Stimulated activated CD8-positive, alpha-beta memory T cell treated with anti-CD3 and anti-CD28 coated beads, Interleukin-7, amount 100 ng/mL, for 1 hour (primary cell): Measurements from ENCODE around the gene INO80.
"Not testable (repeated sequence)": the region's sequence is repeated elsewhere in the genome, so short reads cannot be mapped to it uniquely, and the experiment has no call there.

ENCODE experiments used
- DNase-seq, 2 donors: peaks; one replicate each; pipeline ENCODE4 v3.0.0-alpha.2; 2020; ENCODE audit warnings: low read depth in 2 of 2

The INO80 gene

GRCh38 chr15:41115652-41116115 is 396 bp downstream of the INO80 start:
- peak in 1 of 2 donors; percentile 32 for DNase-seq

- peak in 1 of 2 donors; percentile 32 for DNase-seq
Measured at GRCh38 chr15:41115161-41115651, 874 bp downstream of the INO80 start.

- no peak for DNase-seq
Measured at GRCh38 chr15:41106947-41107346, 9.1 kb downstream of the INO80 start.

GRCh38 chr15:41105348-41106334 is 10.4 kb downstream of the INO80 start:
- no peak for DNase-seq

GRCh38 chr15:41104234-41104633 is 11.8 kb downstream of the INO80 start:
- DNase-seq: no peak

GRCh38 chr15:41102854-41103253 is 13.2 kb downstream of the INO80 start:
- no peak for DNase-seq

- DNase-seq: no peak
Measured at GRCh38 chr15:41096178-41096577, 19.9 kb downstream of the INO80 start.

GRCh38 chr15:41085029-41085428 is 31.1 kb downstream of the INO80 start:
- no peak for DNase-seq

GRCh38 chr15:41080144-41080543 is 35.9 kb downstream of the INO80 start:
- DNase-seq: no peak

- no peak for DNase-seq
Measured at GRCh38 chr15:41079717-41080116, 36.4 kb downstream of the INO80 start.

GRCh38 chr15:41078879-41079278 is 37.2 kb downstream of the INO80 start:
- not testable (repeated sequence) for DNase-seq

GRCh38 chr15:41078125-41078524 is 38.0 kb downstream of the INO80 start:
- no peak for DNase-seq

GRCh38 chr15:41073028-41073427 is 43.1 kb downstream of the INO80 start:
- no peak for DNase-seq

GRCh38 chr15:41072013-41072412 is 44.1 kb downstream of the INO80 start:
- no peak for DNase-seq

GRCh38 chr15:41066516-41066915 is 49.6 kb downstream of the INO80 start:
- no peak for DNase-seq

GRCh38 chr15:41061667-41062066 is 54.4 kb downstream of the INO80 start:
- DNase-seq: no peak

- no peak for DNase-seq
Measured at GRCh38 chr15:41060505-41060904, 55.6 kb downstream of the INO80 start.

- DNase-seq: no peak
Measured at GRCh38 chr15:41056810-41057209, 59.3 kb downstream of the INO80 start.

- DNase-seq: no peak
Measured at GRCh38 chr15:41055706-41056105, 60.4 kb downstream of the INO80 start.

- DNase-seq: no peak
Measured at GRCh38 chr15:41051139-41051538, 64.9 kb downstream of the INO80 start.

GRCh38 chr15:41048852-41049251 is 67.2 kb downstream of the INO80 start:
- DNase-seq: no peak

- DNase-seq: no peak
Measured at GRCh38 chr15:41048397-41048796, 67.7 kb downstream of the INO80 start.

GRCh38 chr15:41047474-41047873 is 68.6 kb downstream of the INO80 start:
- DNase-seq: no peak
